Measurements from ENCODE around the gene MTCL1. TPM values are rescaled to one million over a fixed set of nuclear protein-coding genes. Genes with fewer than 3 reads are reported as not detected.

MTCL1 gene
- polyA plus RNA-seq, 3 donors, result not detected

GRCh38 chr18:8849696-8850095 lies 144.3 kb downstream of the MTCL1 start:
- H3K79me2 ChIP-seq (ENCODE audit: insufficient read depth, low read length), result no peaks in the 10 kb centered on the region
- H3K36me3 ChIP-seq (replicated peaks in 1 of 2; ENCODE audit: control insufficient read depth in 1 of 2, insufficient read depth in 2 of 2, low read length in 2 of 2), result no peaks in the 10 kb centered on the region
- Mint-ChIP-seq H3K27me3 (ENCODE audit: low read depth in 3 of 3) (peaks cover 0 to 7% (median 2%) of the 10 kb centered on the region in 3 donors), H3K27ac (no peak overlapping the region), H3K4me3 (no peak overlapping the region), H3K4me1 (no peaks in the 10 kb centered on the region), H3K36me3 (no peaks in the 10 kb centered on the region), H3K9me3 (peaks cover 0 to 6% (median 4%) of the 10 kb centered on the region in 7 donors)
- H3K27me3 ChIP-seq (ENCODE audit: control insufficient read depth in 2 of 2, insufficient read depth in 2 of 2, low read length in 2 of 2), result no peaks in the 10 kb centered on the region
- H3K4me3 ChIP-seq (replicated peaks in 1 of 3; ENCODE audit: low read depth in 2 of 3, low read length in 3 of 3), result no peak overlapping the region
- intact Hi-C loops (cut with micrococcal nuclease), result no loop called here
- H3K27ac ChIP-seq (ENCODE audit: low read depth in 1 of 2, low read length in 2 of 2), result no peak overlapping the region
- H3K9me3 ChIP-seq (replicated peaks in 1 of 2; ENCODE audit: control insufficient read depth in 1 of 2, insufficient read depth in 1 of 2, low read length in 2 of 2), result no peaks in the 10 kb centered on the region
- no peak for TF ChIP-seq CTCF (IDR thresholded peaks at IDR 0.05)
- H3K9ac ChIP-seq (ENCODE audit: insufficient read depth, low read length, poor library complexity, severe bottlenecking), result no peak overlapping the region
- no peaks in the 10 kb centered on the region for H3K4me1 ChIP-seq (ENCODE audit: control insufficient read depth in 1 of 2, insufficient read depth in 2 of 2, low read length in 2 of 2)
- no peak overlapping the region for H3K4me2 ChIP-seq (replicated peaks; ENCODE audit: extremely low read depth, low read length, poor library complexity, severe bottlenecking)
- 89% methylated on average over 2 of the region's 2 CpGs for WGBS (ENCODE audit: insufficient coverage)
- no peak for DNase-seq
- H2AFZ ChIP-seq (ENCODE audit: insufficient read depth, low read depth, low read length, poor library complexity, severe bottlenecking), result no peak overlapping the region
- H4K20me1 ChIP-seq (ENCODE audit: insufficient read depth, low read length), result no peaks in the 10 kb centered on the region

GRCh38 chr18:8851659-8852058 lies 146.3 kb downstream of the MTCL1 start:
- H3K79me2 ChIP-seq (ENCODE audit: insufficient read depth, low read length), result no peaks in the 10 kb centered on the region
- no peak for TF ChIP-seq CTCF (IDR thresholded peaks at IDR 0.05)
- no peaks in the 10 kb centered on the region for H3K4me1 Mint-ChIP-seq
- H3K9me3 ChIP-seq (replicated peaks in 1 of 2; ENCODE audit: control insufficient read depth in 1 of 2, insufficient read depth in 1 of 2, low read length in 2 of 2), result no peaks in the 10 kb centered on the region
- H3K27ac ChIP-seq (ENCODE audit: low read depth in 1 of 2, low read length in 2 of 2), result no peak overlapping the region
- peaks cover 0 to 6% (median 4%) of the 10 kb centered on the region in 7 donors for H3K9me3 Mint-ChIP-seq
- H3K27me3 Mint-ChIP-seq (ENCODE audit: low read depth in 3 of 3), result peaks cover 0 to 7% (median 2%) of the 10 kb centered on the region in 3 donors
- H3K9ac ChIP-seq (ENCODE audit: insufficient read depth, low read length, poor library complexity, severe bottlenecking), result no peak overlapping the region
- H4K20me1 ChIP-seq (ENCODE audit: insufficient read depth, low read length), result no peaks in the 10 kb centered on the region
- no peaks in the 10 kb centered on the region for H3K4me1 ChIP-seq (ENCODE audit: control insufficient read depth in 1 of 2, insufficient read depth in 2 of 2, low read length in 2 of 2)
- H2AFZ ChIP-seq (ENCODE audit: insufficient read depth, low read depth, low read length, poor library complexity, severe bottlenecking), result no peak overlapping the region
- no peak overlapping the region for H3K4me3 Mint-ChIP-seq
- DNase-seq, result no peak
- no peak overlapping the region for H3K4me2 ChIP-seq (replicated peaks; ENCODE audit: extremely low read depth, low read length, poor library complexity, severe bottlenecking)
- no peaks in the 10 kb centered on the region for H3K36me3 ChIP-seq (replicated peaks in 1 of 2; ENCODE audit: control insufficient read depth in 1 of 2, insufficient read depth in 2 of 2, low read length in 2 of 2)
- H3K27ac Mint-ChIP-seq, result no peak overlapping the region
- H3K27me3 ChIP-seq (ENCODE audit: control insufficient read depth in 2 of 2, insufficient read depth in 2 of 2, low read length in 2 of 2), result no peaks in the 10 kb centered on the region
- intact Hi-C loops (cut with micrococcal nuclease), result no loop called here
- H3K4me3 ChIP-seq (replicated peaks in 1 of 3; ENCODE audit: low read depth in 2 of 3, low read length in 3 of 3), result no peak overlapping the region
- H3K36me3 Mint-ChIP-seq, result no peaks in the 10 kb centered on the region
- 100% methylated on average over 1 of the region's 2 CpGs for WGBS (ENCODE audit: insufficient coverage)
